Neural crest cell (in vitro differentiated cells): ENCODE results near the gene HSD17B13. TPM values are rescaled to one million over a fixed set of nuclear protein-coding genes. Genes with fewer than 3 reads are reported as not detected.
"Not testable (repeated sequence)": the region's sequence is repeated elsewhere in the genome, so short reads cannot be mapped to it uniquely, and the experiment has no call there.

Experiments
- DNase-seq: peaks from one replicate; pipeline ENCODE4 v3.0.0; 2021; ENCODE audit warnings: low read depth, mixed read lengths, low spot score
- H3K27ac Mint-ChIP-seq: one replicate; pipeline ENCODE4 v1.8.0; 2021; ENCODE audit warnings: mild to moderate bottlenecking, mixed read lengths; ENCODE audit not compliant: unreplicated experiment
- H3K27me3 Mint-ChIP-seq: 2 replicates; pipeline ENCODE4 v1.8.0; 2021; ENCODE audit warnings: low read depth, mild to moderate bottlenecking, mixed read lengths
- H3K36me3 Mint-ChIP-seq: 2 replicates; pipeline ENCODE4 v1.8.0; 2021; ENCODE audit warnings: low read depth, mild to moderate bottlenecking, mixed read lengths
- H3K4me1 Mint-ChIP-seq: 2 replicates; pipeline ENCODE4 v1.8.0; 2021; ENCODE audit warnings: mixed read lengths
- H3K4me3 Mint-ChIP-seq: one replicate; pipeline ENCODE4 v1.8.0; 2021; ENCODE audit warnings: mild to moderate bottlenecking, mixed read lengths
- H3K9me3 Mint-ChIP-seq: 2 replicates; pipeline ENCODE4 v1.8.0; 2021; ENCODE audit warnings: mixed read lengths
- CTCF ChIP-seq: fragments of 200-600 bp; sonication (generic); conservative IDR thresholded peaks from 2 replicates; pipeline ENCODE4 v1.5.0; 2021; ENCODE audit warnings: antibody characterized with exemption, mild to moderate bottlenecking
- total RNA-seq: library from RNA; stranded (reverse); gene quantifications from 2 replicates; pipeline ENCODE4 v1.2.1, GENCODE V29; 2021

The HSD17B13 gene
- total RNA-seq, 1 donor from 2014 or later: not detected

DNA sequence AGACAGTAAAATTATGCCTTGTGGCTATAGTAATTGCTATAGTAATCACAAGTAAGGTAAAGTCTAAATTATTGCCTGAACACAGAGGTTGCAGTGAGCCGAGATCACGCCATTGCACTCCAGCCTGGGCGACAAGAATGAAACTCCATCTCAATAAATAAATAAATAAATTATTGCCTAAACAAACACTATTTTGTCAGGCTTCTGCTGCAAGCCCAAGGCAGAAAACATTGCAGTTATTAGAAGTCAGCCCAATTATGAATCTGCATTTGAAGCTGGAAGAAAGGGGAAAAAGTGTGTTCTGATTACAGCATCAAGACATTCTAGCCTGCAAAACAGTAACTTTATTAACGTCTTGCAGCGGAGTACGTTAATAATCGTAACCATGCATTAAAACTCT, 17.1 kb downstream of the HSD17B13 start:
- TF ChIP-seq CTCF: no peak
- no peaks in the 10 kb centered on the region for H3K36me3 Mint-ChIP-seq
- no peaks in the 10 kb centered on the region for H3K9me3 Mint-ChIP-seq
- H3K4me1 Mint-ChIP-seq: peaks cover 4% of the 10 kb centered on the region
- DNase-seq: no peak
- H3K27me3 Mint-ChIP-seq: no peaks in the 10 kb centered on the region
- no peak overlapping the region for H3K4me3 Mint-ChIP-seq
- peak overlapping the region; percentile 91 for H3K27ac Mint-ChIP-seq

DNA sequence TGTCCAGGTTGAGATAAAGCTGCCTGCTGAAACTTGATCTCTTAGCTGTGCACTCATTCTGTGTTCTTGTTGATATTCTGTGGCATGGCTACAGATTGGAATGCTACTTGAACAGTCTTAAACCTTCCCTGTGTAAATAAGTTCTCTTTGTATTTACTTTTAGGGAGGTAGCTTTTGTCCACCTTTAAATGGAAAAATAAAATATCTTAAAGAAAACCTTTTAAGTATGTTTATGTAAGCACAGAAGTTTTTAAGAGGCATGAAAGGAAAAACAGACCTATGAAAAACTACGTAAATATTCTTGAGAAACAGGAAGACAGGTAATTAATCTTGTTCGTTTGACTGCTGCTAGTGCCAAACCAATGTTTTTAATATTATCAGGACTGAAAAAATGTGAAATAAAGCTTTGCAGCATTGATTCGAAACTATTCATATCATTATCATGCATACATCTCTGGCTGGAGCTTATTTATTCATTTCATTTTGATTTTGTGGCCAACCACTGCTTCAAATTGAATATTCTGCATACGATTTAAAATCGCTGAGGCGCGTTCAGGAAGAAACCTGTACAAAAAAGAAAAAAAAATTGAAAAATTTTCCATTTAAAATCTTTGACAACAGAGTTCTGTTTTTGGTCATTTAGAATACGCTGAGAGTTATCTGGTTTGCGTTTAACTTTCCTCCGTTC, 17.8 kb downstream of the HSD17B13 start:
- no peak for TF ChIP-seq CTCF
- Mint-ChIP-seq H3K27me3 (no peaks in the 10 kb centered on the region), H3K27ac (peak overlapping the region; percentile 91), H3K4me1 (peaks cover 5% of the 10 kb centered on the region), H3K9me3 (no peaks in the 10 kb centered on the region), H3K36me3 (no peaks in the 10 kb centered on the region), H3K4me3 (no peak overlapping the region)
- DNase-seq: no peak

DNA sequence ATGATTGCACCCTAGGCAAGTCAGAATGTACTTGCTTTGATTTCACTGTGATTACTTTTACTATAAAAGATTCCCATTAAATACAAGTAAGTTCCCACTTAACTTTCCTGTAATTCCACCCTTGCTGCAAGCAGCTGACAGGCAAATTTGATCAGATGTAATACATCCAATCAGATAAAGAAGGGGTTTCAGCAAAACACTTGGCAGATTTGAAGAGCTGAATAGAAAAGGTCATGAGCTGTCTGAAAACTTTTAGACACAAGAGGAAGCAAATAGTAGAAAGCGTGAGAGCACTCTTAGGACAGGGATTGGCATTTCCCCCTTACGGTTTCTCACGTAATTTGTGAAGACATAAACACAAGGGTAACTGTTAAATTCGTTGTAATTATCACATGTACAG, 22.8 kb downstream of the HSD17B13 start:
- H3K4me1 Mint-ChIP-seq: peaks cover 3% of the 10 kb centered on the region
- no peak overlapping the region for H3K4me3 Mint-ChIP-seq
- H3K36me3 Mint-ChIP-seq: peaks cover 1% of the 10 kb centered on the region
- H3K9me3 Mint-ChIP-seq: peaks cover 6% of the 10 kb centered on the region
- no peaks in the 10 kb centered on the region for H3K27me3 Mint-ChIP-seq
- no peak overlapping the region for H3K27ac Mint-ChIP-seq
- no peak for TF ChIP-seq CTCF
- DNase-seq: no peak

- no peak overlapping the region for H3K27ac Mint-ChIP-seq
- H3K4me3 Mint-ChIP-seq: no peak overlapping the region
- H3K27me3 Mint-ChIP-seq: no peaks in the 10 kb centered on the region
- peaks cover 3% of the 10 kb centered on the region for H3K4me1 Mint-ChIP-seq
- peaks cover 9% of the 10 kb centered on the region for H3K36me3 Mint-ChIP-seq
- no peak for DNase-seq
- no peak for TF ChIP-seq CTCF
- H3K9me3 Mint-ChIP-seq: peaks cover 13% of the 10 kb centered on the region
Observed at GRCh38 chr4:87298362-87298761, 24.3 kb downstream of the HSD17B13 start.

DNA sequence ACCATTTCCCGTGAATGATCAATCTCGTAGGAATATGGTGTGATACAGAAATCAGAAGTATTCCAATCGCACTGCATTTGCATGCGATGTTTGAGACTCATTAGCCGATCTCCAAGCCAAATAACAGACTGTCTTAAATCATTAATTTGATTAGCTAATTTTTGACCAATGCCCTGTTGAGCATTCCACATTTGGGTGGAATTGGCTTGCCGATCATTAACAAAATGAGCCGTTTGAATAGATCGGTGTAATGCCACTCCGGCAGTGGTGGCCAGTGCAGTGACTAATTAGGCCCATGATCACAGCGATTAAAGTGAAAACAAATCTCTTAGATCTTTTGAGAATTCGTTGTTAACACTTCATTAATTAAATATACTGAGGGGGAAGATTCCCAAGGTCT, 27.8 kb downstream of the HSD17B13 start:
- H3K27ac Mint-ChIP-seq, H3K36me3 Mint-ChIP-seq, DNase-seq, H3K4me1 Mint-ChIP-seq, H3K4me3 Mint-ChIP-seq, H3K27me3 Mint-ChIP-seq: not testable (repeated sequence)
- H3K9me3 Mint-ChIP-seq: peaks cover 13% of the 10 kb centered on the region

DNA sequence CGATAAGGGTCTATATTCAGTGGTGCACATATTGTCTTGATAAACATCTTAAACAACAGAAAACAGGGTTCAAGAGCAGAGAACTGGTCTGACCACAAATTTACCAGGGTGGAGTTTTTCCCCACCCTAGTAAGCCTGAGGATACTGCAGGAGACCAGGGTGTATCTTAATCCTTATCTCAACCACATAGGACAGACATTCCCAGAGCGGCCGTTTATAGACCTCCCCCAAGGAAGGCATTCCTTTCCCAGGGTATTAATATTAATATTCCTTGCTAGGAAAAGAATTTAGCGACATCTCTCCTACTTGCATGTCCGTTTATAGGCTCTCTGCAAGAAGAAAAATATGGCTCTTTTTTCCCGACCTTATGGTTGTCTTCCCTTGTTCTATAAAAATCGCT, 28.8 kb downstream of the HSD17B13 start:
- peaks cover 13% of the 10 kb centered on the region for H3K9me3 Mint-ChIP-seq
- not testable (repeated sequence) for H3K27me3 Mint-ChIP-seq, H3K27ac Mint-ChIP-seq, H3K4me3 Mint-ChIP-seq, H3K4me1 Mint-ChIP-seq, DNase-seq, H3K36me3 Mint-ChIP-seq
